HG03571 (cell line): ENCODE measurements around the gene GARNL3.

Experiments
- ATAC-seq: cut with Tn5 transposase; IDR thresholded peaks from one replicate; pipeline ENCODE4 v1.9.1; 2021; ENCODE audit not compliant: unreplicated experiment

The GARNL3 gene

GRCh38 chr9:127233989-127234388 is 30.6 kb upstream of the GARNL3 start:
- ATAC-seq, result no peak

GRCh38 chr9:127237801-127238200 is 26.8 kb upstream of the GARNL3 start:
- ATAC-seq, result no peak

DNA sequence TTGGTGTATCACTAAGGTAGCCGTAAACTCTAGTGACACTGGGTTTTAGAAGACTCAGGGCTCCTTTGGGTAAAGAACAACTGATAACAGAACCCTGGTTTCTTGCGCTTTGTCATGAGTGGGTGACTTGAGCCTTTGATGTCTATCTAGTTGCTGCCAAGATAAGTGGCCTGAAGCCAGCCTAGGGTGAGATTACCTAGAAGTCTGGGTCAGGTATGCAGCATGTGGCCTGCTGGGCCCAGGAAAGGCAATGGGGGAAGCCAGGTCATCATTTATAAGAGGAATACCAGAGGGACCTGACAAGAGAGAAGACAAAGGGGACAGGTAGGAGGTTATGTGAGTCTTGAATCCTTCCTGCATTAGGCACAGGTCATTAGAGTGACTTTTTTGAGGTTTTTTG is 23.2 kb upstream of the GARNL3 start:
- no peak for ATAC-seq

DNA sequence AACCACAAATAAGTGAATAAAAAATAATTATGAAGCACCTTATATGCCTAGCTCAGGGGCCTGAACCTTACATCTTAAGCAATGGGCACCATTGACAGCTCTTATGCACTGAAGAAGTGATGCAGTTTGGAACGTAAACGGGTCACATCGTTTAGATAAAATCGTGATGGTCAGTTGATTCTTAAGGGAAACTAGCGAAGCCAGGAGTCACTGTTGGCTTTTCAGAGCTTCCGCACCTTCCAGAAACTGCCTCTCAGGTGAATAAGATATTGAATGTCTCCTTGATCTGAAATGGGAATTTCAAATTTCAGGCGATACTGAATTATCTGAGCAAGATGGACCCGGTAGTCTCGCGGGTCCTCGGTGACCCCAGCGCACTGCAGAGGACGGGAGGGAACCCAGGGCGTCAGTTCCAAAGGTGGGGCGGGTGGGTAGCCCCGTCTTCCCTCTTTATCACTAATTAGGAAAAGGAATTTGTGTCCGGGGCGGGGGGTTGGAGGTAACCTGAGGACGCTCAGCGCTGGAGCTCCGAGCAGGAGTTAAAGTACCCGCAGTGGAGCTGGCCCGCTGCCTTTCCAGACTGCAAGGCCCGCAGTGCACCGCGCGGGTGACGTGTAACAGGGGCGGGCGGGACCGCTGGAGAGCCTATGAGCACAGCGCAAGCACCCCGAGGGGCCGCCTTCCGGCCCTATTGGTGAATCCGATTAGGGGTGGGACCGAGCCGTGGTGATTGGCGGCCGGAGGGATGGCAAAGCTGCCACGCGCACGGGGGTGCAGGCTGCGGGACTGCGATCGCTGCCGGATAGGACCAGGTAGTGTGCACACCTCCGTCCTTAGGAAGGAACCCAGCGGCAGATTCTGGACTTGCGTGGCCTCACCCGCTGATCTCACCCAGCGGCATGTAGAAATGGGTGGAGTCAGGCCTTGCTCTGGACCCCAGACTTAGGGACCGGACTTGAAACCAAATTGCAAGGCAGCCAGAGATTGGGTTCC is 19.7 kb upstream of the GARNL3 start:
- peak; percentile 99 for ATAC-seq

DNA sequence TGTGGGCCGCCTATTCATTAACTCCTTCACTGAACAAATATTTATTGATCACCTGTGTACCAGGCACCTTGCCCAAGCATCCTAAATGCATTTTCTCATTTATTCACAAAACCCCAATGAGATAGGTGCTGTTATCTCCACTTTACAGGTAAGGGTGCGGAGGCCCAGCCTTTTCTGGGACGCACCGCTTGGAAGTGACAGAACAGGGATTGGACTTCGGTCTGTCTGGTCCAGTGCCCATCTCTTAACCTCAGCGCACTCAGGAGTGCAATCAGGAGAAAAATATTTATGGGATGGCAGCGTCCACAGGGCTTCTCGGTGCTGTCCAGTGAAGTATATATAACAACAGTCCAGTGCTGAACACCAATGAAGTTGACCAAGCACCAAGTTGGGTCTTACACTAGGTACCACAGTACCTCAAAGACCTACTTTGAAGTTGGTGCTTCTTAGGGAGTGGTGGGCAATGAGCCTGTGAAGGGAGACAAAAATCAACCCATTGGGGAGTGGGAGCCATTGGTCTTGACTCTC is 18.9 kb upstream of the GARNL3 start:
- ATAC-seq, result no peak

- no peak for ATAC-seq
Measured at GRCh38 chr9:127248241-127248640, 16.3 kb upstream of the GARNL3 start.

GRCh38 chr9:127249877-127250276 is 14.7 kb upstream of the GARNL3 start:
- no peak for ATAC-seq

- ATAC-seq, result no peak
Measured at GRCh38 chr9:127250896-127251391, 13.6 kb upstream of the GARNL3 start.

- no peak for ATAC-seq
Measured at GRCh38 chr9:127252410-127253318, 11.9 kb upstream of the GARNL3 start.

DNA sequence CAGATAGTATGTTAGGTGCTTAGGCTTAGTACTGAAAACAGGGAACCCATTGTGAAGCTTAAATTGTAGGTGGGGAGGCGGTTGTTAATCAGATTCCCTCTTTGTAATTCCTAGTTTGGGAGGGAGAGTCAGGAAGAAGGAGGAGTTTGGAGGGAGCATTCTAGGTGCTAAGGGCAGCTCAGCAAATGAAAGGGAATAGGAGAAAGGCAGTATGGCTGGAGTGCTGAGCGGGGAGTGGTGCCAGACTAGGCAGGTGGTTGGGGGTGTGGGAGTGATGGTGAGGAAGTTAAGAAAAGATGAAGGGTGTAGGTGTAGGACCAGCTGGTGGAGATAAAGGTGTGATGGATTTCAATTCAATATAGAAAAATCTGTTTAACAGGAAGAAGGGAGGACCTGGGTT is 11.1 kb upstream of the GARNL3 start:
- no peak for ATAC-seq

DNA sequence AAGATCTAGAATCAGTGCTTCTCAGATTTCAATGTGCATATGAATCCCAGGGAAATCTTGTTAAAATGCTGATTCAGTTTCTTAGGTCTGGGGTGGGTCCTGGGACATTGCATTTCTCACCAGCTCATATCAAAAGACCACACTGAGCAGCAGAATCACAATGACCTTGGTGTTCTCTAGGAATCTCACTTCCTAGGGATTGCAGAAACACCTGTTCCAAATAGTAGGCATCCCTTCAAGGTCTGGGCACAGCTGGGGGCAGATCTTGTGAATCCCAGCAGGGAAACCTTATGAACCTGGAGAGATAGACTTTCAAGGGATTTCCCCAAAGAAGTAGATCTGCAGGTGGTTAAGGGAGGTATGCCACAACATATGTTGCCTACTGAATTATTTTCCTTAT is 8.9 kb upstream of the GARNL3 start:
- no peak for ATAC-seq

DNA sequence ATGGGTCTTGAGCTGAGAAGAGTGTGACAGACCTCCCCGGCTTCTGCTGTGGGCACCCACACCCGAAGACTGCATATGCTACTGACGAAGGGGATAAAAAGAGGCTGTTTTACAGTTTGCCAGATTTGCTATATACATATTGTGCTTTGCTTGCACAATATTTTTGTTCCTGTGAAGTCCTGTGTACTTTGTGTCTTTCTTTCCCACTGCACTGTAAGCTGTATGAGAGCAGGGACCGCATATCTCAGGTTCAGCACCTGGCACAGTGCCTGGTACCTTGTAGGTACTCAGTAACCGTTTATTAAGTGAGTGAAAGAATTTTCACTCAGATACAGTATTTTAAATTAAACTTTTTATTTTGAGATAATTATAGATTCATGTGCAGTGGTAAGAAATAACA is 8.2 kb upstream of the GARNL3 start:
- ATAC-seq, result no peak

- no peak for ATAC-seq
Measured at GRCh38 chr9:127258606-127259471, 5.7 kb upstream of the GARNL3 start.

DNA sequence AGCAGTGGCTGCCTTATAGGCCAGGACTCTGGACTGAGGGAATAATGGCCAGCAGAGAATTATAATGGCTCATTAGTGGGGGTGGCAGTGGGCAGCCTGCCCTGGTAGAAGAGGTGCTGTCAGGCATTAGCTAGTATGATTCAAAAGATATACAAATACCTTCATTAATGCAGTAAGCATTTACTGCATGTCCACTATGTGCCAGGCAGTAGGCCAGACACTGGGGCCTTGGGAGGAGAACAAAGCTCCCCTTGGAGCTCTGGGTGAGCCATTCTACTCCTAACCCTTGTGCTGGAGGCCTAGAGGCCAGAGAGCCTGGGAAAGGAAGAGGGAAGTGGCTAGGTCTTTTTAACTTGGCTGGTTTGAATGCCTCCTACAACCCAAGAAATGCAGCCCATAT is 2.0 kb upstream of the GARNL3 start:
- ATAC-seq, result no peak

GRCh38 chr9:127263237-127263636 is 1.3 kb upstream of the GARNL3 start:
- ATAC-seq, result no peak

GRCh38 chr9:127263664-127264063 is 910 bp upstream of the GARNL3 start:
- no peak for ATAC-seq

DNA sequence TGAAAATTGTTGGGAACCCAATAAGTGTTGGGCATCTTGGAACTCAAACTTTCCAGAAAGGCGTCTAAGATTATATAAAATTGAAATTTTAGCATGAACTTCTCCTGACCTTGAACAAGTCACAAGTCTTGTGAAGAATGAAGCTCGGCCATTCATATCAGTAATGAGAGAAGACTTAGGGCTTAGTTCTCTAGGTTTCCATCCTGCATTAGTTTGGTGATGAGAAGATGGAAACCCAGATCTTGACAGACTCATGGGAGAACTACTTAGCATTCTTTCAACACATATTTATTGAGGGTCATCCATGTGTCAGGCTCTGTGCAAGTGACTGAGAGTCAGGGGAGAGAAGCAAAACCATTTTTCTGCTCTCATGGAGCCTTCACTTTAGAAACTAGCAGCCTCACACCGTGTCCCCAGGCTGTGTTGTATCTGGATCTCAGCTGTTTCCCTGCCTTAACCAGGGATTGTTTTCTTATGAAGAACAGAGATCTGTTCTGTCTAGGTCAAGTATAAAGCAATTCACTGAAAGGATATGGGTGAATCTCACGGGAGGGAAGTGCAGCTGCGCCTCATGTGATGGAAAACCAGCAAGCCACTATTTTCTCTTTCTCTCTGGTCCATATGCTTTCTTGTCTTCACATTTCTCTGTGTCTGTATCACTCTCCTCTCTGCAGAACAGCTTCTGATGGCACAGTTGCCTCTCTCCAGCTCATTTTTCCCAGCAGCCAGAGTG is 3.4 kb downstream of the GARNL3 start:
- ATAC-seq, result no peak

- ATAC-seq, result no peak
Measured at GRCh38 chr9:127269449-127269848, 4.9 kb downstream of the GARNL3 start.

- no peak for ATAC-seq
Measured at GRCh38 chr9:127273326-127273725, 8.8 kb downstream of the GARNL3 start.

DNA sequence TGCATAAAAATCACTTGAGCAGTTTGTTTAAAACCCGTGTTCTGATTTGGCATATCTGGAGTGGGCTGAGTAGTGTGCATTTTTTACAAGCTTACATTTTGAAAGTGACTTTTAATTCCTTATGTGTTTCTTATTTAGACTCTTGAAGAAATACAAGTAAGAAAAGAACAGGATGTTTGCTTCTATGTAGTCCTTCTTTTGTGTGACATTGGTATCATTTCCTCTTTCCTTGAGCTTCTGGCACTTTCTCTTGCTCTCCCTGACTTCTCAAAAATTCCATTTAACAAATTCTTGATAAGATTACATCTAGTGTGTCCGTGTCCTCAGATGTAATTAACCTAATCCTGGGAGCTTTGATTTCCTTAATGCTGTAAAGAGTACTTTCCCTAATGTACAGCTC is 12.5 kb downstream of the GARNL3 start:
- no peak for ATAC-seq
